Activated CD8-positive, alpha-beta memory T cell treated with anti-CD3 and anti-CD28 coated beads for 36 hours (primary cell): ENCODE results near the gene ALDH16A1. TPM values are rescaled to one million over a fixed set of nuclear protein-coding genes. Genes with fewer than 3 reads are reported as not detected.

Experiments
- CTCF ChIA-PET: fragments of 350-600 bp; sonication (Branson Sonifier 250); formaldehyde crosslinking; loops from one replicate; lab custom pipeline; 2021; ENCODE audit warnings: antibody characterized with exemption; lab: Charles Lee
- POLR2A ChIA-PET: fragments of 350-600 bp; sonication (Branson Sonifier 250); formaldehyde crosslinking; loops from one replicate; lab custom pipeline; 2021; ENCODE audit warnings: antibody characterized with exemption; lab: Charles Lee
- total RNA-seq, 2 experiments: library from RNA; stranded (reverse); gene quantifications; one replicate each; pipeline ENCODE4 v1.2.3, GENCODE V29; 2021

The ALDH16A1 gene
- 10 to 100 TPM; 38.4 to 38.5 TPM for total RNA-seq

GRCh38 chr19:49453013-49453756 is at the start of gene ALDH16A1:
ALDH16A1 (plus strand) TSS chr19:49453225; CDS start chr19:49453332, 107 bp downstream.
- CTCF ChIA-PET = interaction anchor here (1.6 to 5.0 kb wide), 5 partner anchors 8 to 23 kb away, joined by 5 to 21 read pairs (median 9); partner anchors contain the start of gene FLT3LG
- POLR2A ChIA-PET = interaction anchor here (0.6 to 1.8 kb wide), 7 partner anchors 14 to 457 kb away, joined by 3 to 9 read pairs (median 4); partner anchors contain the start of genes FLT3LG and RPL13A

GRCh38 chr19:49403404-49404187 is 49.4 kb upstream of the ALDH16A1 start:
- CTCF ChIA-PET = interaction anchor here (1.4 kb wide), 1 partner anchor 12 kb away, joined by 3 read pairs; no protein-coding TSS in a partner anchor

GRCh38 chr19:49407079-49407478 is 45.9 kb upstream of the ALDH16A1 start:
- ChIA-PET CTCF (interaction anchor here (0.9 kb wide), 1 partner anchor 23 kb away, joined by 4 read pairs; no protein-coding TSS in a partner anchor), POLR2A (no interaction called here)

More at GRCh38 chr19:49403404-49404187, 49.4 kb upstream of the ALDH16A1 start:
- POLR2A ChIA-PET = no interaction called here

DNA sequence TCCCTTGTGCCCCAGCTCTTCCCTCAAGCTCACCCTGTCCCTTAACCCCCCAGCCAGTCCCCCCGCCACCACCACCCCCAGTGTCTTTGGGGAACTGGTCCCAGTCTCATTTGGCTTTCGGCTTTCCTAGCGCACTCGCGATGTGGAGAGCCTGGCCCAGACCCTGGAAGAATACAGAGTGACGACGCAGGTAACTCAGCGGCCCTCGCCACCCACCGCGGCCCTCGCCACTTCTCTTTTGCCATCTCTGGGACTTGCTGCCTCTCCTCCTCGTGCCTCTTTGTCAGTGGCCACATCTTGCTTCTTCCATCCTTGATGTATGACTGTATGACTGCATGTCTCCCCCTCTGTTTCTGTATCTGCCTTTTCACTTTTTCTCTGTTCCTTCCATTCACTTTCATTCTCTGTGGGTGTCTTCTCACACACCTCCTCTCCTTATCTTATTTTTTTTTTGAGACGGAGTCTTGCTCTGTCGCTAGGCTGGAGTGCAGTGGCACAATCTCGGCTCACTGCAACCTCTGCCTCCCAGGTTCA is 45.5 kb upstream of the ALDH16A1 start:
- ChIA-PET CTCF (interaction anchor here (0.9 kb wide), 1 partner anchor 23 kb away, joined by 4 read pairs; no protein-coding TSS in a partner anchor), POLR2A (no interaction called here)

GRCh38 chr19:49408816-49409440 is 44.1 kb upstream of the ALDH16A1 start:
- POLR2A ChIA-PET = interaction anchor here (0.7 kb wide), 1 partner anchor 210 kb away, joined by 3 read pairs; no protein-coding TSS in a partner anchor
- CTCF ChIA-PET = interaction anchor here (0.9 to 2.5 kb wide), 3 partner anchors 17 to 81 kb away, joined by 4 to 6 read pairs (median 5); no protein-coding TSS in a partner anchor

DNA sequence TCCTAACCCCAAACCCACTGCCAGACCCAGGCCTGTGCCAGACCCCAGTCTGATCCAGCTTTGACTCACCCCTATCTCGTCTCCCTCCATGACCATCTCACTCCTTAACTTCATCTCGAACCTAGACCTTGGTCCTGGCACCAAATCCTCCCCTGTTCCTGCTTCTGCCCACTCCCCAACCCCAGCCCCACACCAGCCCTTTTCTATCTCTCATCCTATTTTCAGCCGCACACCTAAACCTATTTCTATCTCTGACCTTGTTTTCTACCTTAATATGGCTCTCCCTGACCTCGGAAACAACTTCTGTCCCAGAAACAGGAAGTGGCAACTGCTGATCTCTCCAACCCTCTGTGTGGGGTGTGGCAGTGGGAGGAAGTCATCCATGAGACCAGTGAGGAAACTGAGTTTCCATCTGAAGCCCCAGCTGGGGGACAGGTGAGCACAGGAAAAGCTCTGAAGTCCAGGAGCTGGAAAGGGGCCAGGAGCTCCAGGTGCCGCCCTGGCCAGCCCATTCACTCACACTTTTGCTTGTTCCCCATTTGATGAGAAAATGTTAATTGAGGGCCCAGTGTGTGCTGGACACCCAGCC is 43.5 kb upstream of the ALDH16A1 start:
- POLR2A ChIA-PET = interaction anchor here (1.3 kb wide), 1 partner anchor 32 kb away, joined by 7 read pairs; the partner anchor contains the start of gene SLC17A7

GRCh38 chr19:49411681-49412326 is 41.2 kb upstream of the ALDH16A1 start:
- ChIA-PET POLR2A (no interaction called here), CTCF (interaction anchor here (0.7 to 2.5 kb wide), 3 partner anchors 27 to 525 kb away, joined by 3 to 5 read pairs (median 3); no protein-coding TSS in a partner anchor)

More for the DNA sequence above, 43.5 kb upstream of the ALDH16A1 start:
- CTCF ChIA-PET = interaction anchor here (1.4 to 2.5 kb wide), 2 partner anchors 18 to 81 kb away, joined by 4 to 5 read pairs; no protein-coding TSS in a partner anchor

DNA sequence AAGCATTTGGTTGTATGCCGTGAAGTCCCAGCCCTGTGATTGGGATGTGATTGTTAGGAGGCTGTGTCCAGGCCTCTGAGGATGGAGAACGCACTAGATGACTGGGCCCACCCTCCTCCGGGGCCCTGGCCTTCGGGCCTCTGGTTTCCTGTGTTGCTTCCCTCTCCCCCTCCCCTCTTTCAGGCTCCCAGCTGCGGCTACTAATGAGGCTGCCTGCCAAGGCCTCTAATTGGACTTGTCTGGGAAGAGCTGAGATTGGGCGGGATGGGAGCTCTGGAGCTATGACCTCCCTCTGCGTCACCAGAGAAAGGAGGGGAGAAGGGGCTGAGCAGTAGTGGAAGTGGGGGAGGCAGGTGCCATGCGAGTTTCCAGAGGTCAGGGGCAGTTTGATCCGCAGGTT is 39.7 kb upstream of the ALDH16A1 start:
- ChIA-PET POLR2A (no interaction called here), CTCF (no interaction called here)

DNA sequence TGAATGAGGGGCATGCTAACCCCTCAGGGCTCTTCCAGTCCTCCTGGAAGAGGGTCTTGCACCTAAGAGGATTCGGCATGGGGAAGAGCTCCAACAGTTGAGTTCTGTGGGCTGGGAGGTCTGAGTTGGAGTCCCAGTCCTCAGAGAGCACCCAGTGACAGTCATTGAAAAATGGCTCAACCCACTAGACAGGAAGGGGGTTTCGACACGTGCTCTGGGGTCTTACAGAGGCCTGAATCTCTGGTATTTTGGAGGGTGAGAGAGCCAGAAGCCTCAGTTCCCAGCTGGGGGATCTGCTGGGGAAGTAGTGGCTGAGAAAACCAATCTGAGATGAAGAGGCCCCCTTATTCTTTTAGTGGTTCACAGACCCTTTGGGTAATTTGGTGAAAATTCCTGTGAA is 38.8 kb upstream of the ALDH16A1 start:
- CTCF ChIA-PET = no interaction called here

DNA sequence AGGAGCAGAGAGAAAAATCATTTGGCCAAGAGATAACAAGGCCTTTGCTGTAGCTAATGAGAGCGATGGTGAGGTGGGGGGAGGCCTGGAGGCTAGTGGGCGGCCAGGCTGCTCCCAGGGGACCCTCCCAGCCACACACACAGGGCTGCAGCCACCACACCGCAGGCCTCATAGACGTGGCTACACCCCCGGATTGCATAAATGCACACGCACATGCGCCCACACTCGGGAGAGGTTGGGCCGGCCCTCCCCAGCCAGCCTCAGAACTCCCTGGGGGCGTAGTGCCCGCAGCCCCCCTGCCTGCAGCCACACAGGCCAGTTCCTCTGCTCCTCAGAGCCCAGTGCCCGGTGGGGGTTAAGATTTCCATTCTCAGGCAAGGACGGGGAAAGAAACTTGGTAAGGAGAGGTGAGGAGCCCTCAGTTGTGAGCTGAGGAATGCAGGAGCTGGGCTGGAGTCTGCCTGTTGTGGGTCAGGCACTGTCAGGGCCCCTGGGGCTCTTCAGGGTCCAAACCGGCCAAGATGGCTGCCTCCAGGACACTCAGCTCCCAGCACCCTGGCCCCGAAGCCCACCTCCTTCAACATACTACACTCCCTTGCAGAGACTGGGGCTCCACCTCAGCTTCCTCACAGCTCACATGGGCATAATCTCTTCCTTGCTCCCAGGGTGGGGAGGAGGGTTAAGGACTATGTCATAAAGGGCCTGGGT is 37.8 kb upstream of the ALDH16A1 start:
- POLR2A ChIA-PET = no interaction called here
- CTCF ChIA-PET = interaction anchor here (0.6 to 1.3 kb wide), 2 partner anchors 47 to 58 kb away, joined by 3 read pairs; no protein-coding TSS in a partner anchor

More for the DNA sequence above, 38.8 kb upstream of the ALDH16A1 start:
- POLR2A ChIA-PET = no interaction called here

- CTCF ChIA-PET = interaction anchor here (1.3 kb wide), 1 partner anchor 58 kb away, joined by 3 read pairs; no protein-coding TSS in a partner anchor
- POLR2A ChIA-PET = no interaction called here
Observed at GRCh38 chr19:49415810-49416200, 37.2 kb upstream of the ALDH16A1 start.

DNA sequence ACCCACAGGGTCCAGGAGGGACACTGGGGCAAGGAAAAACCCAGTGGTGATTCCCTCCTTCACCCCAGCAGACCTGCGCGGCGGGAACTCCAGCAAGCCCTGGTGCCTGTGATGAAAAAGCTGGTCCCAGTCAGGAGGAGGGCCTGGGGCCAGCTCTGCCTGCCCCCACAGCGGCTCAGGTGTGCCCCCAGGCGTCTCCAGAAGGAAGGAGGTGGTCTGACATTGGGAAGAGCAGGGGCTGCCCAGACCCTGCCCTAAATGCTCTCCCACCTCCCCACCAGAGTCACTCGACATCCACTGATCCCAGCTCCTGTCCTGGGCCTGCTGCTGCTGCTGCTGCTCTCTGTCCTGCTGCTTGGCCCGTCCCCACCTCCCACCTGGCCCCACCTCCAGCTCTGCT is 35.9 kb upstream of the ALDH16A1 start:
- POLR2A ChIA-PET = no interaction called here
- CTCF ChIA-PET = interaction anchor here (0.8 to 1.3 kb wide), 2 partner anchors 12 to 56 kb away, joined by 3 read pairs; no protein-coding TSS in a partner anchor

DNA sequence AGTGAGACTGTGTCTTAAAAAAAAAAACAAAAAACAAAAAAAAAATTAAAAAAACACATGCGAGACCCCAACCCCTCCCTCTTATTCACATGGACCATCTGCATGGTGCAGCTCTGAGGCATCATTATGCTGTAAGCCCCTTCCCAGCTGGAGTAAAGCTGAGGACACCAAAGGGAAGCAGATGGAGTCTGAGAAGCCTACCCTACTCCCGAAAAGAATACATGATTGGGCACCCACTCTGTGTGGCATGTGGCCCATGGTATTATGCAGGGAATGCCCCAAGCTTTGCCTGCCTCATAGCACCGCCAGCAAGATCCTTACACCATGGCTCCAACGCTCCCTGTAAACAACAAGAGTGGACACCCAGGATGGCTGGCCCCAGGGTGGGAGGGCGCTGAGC is 34.5 kb upstream of the ALDH16A1 start:
- CTCF ChIA-PET = interaction anchor here (0.8 to 1.5 kb wide), 3 partner anchors 13 to 27 kb away, joined by 3 to 4 read pairs (median 3); no protein-coding TSS in a partner anchor
- POLR2A ChIA-PET = no interaction called here

DNA sequence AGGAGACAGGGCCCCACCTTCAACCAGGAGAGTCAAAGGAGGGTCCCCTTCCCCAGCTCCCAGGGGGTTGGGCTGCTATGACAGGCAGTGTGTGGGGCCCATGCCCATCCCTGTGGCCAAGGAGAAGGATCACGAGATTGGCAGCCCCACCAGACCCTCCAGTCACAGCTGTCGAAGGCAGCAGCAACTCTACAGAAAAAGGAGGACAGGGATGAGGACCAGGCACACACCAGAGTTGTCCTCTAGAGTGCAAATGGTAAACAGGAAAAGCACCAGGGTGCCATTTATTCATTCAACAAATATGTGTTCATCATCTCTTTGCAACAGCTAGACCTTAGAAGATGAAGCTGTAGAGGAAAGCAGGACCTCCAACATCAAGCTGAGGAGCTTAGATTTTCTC is 33.9 kb upstream of the ALDH16A1 start:
- POLR2A ChIA-PET = no interaction called here
- CTCF ChIA-PET = interaction anchor here (0.8 to 1.5 kb wide), 3 partner anchors 14 to 27 kb away, joined by 3 to 4 read pairs (median 3); no protein-coding TSS in a partner anchor

DNA sequence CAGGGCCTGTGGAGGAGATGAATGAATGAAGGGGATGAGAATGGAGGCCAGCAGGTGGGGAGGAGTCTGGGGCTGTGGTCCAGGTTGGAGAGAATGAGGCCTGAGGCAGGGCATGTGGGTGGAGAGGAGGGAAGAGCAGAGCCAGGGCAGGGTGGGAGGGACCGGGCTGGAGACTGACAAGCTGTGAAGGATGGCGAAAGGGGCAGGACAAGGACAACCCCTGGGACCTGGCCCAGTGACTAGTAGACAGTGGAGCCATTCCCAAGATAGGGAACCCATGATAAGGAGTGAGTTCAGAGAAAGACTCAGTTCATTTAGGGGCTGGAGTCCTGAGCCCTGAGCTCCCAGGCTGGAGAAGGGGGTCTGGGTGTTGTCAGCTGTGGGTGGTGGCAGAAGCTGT is 32.8 kb upstream of the ALDH16A1 start:
- ChIA-PET CTCF (interaction anchor here (0.5 to 0.6 kb wide), 2 partner anchors 332 to 351 kb away, joined by 3 read pairs; no protein-coding TSS in a partner anchor), POLR2A (no interaction called here)

DNA sequence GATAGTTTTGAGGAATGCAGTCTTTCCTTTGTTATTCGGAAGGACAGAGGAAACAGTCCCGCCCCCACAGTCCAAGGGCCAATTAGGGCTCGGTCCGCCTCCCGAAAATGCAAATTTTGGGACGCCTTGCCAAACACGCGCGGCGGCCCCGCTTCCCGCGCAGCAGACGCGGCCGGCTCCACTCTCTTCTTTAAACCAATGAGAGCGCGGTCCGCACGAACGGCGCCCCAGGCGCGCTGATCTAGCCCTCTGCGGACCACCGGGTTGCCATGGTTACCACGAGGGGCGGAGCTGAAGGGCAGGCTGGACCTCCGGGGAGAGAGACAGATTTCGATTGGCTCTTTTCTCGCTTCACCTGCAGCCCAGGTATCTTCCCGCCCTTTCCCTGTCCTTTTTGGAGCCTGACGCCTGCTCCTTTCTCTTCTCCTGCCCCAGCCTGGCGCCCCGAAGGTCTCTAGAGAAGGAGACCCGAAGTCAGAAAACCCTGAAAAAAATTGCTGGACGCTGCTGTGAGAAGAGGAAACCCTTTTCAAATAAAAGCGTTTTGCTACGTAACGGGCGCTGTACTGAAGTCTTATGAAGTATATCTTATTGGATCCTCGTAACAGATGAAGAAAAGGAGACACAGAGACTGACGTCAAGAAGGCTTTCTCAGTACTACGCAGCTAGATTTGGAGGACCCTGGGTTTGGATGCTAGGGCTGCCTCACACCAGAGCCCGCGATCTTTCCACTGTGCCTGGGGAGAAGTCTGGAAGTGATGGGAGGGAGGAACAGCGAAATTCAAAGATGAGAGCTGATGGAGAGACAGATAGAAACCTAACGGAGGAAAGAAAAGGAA is 31.8 kb upstream of the ALDH16A1 start:
- CTCF ChIA-PET = no interaction called here
- POLR2A ChIA-PET = no interaction called here
